ENCODE measurements around the gene SPDYE2. TPM values are rescaled to one million over a fixed set of nuclear protein-coding genes. Genes with fewer than 3 reads are reported as not detected.
A peak's percentile ranks its signal among the peaks of the same experiment; 100 is the strongest.
"Not testable (repeated sequence)": the region's sequence is repeated elsewhere in the genome, so short reads cannot be mapped to it uniquely, and the experiment has no call there.

Gene SPDYE2
- under 1 TPM; 0.23 to 0.34 TPM for total RNA-seq
- polyA plus RNA-seq: under 1 TPM in 1 of 2 donors, not detected in 1; 0.14 TPM
- long read RNA-seq, donor 1: 0 reads
- long read RNA-seq, donor 2: 0 reads
- long read RNA-seq, donor 3: 0 reads
- long read RNA-seq, donor 4: 0 reads
- long read RNA-seq, donor 5, partial matches to known transcripts: 34 of 34 reads
- long read RNA-seq, donor 5, other reads (novel, unspliced or antisense): 0 of 34 reads

GRCh38 chr7:102550808-102551422 lies at the start of gene SPDYE2:
Gene SPDYE2 (plus strand): TSS chr7:102551226. CDS start chr7:102553256, 2,030 bp downstream.
- H3K4me1 ChIP-seq (ENCODE audit: control insufficient read depth in 5 of 5, insufficient read depth in 5 of 5, low read length in 5 of 5); DNase-seq; H3K4me3 ChIP-seq; H3K27ac ChIP-seq (ENCODE audit: low read depth in 1 of 2, low read length in 1 of 2); H3K36me3 ChIP-seq (ENCODE audit: control insufficient read depth in 4 of 4, insufficient read depth in 4 of 4, low read length in 4 of 4); H3K9me3 ChIP-seq (ENCODE audit: control insufficient read depth in 4 of 4, insufficient read depth in 3 of 4, low read length in 3 of 4); H3K27me3 ChIP-seq (ENCODE audit: control insufficient read depth in 3 of 3, insufficient read depth in 3 of 3, low read length in 2 of 3); ATAC-seq (ENCODE audit: insufficient read depth, low FRiP score); H3K9ac ChIP-seq (ENCODE audit: insufficient read depth in 1 of 2, low read length in 2 of 2): not testable (repeated sequence)
- WGBS, 2 donors: no CpG with 5 or more reads among the region's 6 CpGs

GRCh38 chr7:102503141-102503540 lies 47.9 kb upstream of the SPDYE2 start:
- WGBS, 2 donors: no CpG with 5 or more reads among the region's 12 CpGs
- DNase-seq; H3K9ac ChIP-seq (ENCODE audit: insufficient read depth in 1 of 2, low read length in 2 of 2); H3K36me3 ChIP-seq (ENCODE audit: control insufficient read depth in 4 of 4, insufficient read depth in 4 of 4, low read length in 4 of 4); H3K4me1 ChIP-seq (ENCODE audit: control insufficient read depth in 5 of 5, insufficient read depth in 5 of 5, low read length in 5 of 5); ATAC-seq (ENCODE audit: insufficient read depth, low FRiP score); H3K27ac ChIP-seq (ENCODE audit: low read depth in 1 of 2, low read length in 1 of 2); H3K4me3 ChIP-seq; H3K27me3 ChIP-seq (ENCODE audit: control insufficient read depth in 3 of 3, insufficient read depth in 3 of 3, low read length in 2 of 3); H3K9me3 ChIP-seq (ENCODE audit: control insufficient read depth in 4 of 4, insufficient read depth in 3 of 4, low read length in 3 of 4): not testable (repeated sequence)

GRCh38 chr7:102505298-102506185 lies 45.5 kb upstream of the SPDYE2 start:
- not testable (repeated sequence) for H3K4me3 ChIP-seq; H3K27me3 ChIP-seq (ENCODE audit: control insufficient read depth in 3 of 3, insufficient read depth in 3 of 3, low read length in 2 of 3); H3K36me3 ChIP-seq (ENCODE audit: control insufficient read depth in 4 of 4, insufficient read depth in 4 of 4, low read length in 4 of 4); H3K9me3 ChIP-seq (ENCODE audit: control insufficient read depth in 4 of 4, insufficient read depth in 3 of 4, low read length in 3 of 4); H3K27ac ChIP-seq (ENCODE audit: low read depth in 1 of 2, low read length in 1 of 2); H3K9ac ChIP-seq (ENCODE audit: insufficient read depth in 1 of 2, low read length in 2 of 2); ATAC-seq (ENCODE audit: insufficient read depth, low FRiP score); DNase-seq; H3K4me1 ChIP-seq (ENCODE audit: control insufficient read depth in 5 of 5, insufficient read depth in 5 of 5, low read length in 5 of 5)
- WGBS, 2 donors: 88 to 92% methylated on average over 5 of the region's 24 CpGs

- not testable (repeated sequence) for H3K36me3 ChIP-seq (ENCODE audit: control insufficient read depth in 4 of 4, insufficient read depth in 4 of 4, low read length in 4 of 4); H3K9ac ChIP-seq (ENCODE audit: insufficient read depth in 1 of 2, low read length in 2 of 2); ATAC-seq (ENCODE audit: insufficient read depth, low FRiP score); H3K4me3 ChIP-seq; H3K9me3 ChIP-seq (ENCODE audit: control insufficient read depth in 4 of 4, insufficient read depth in 3 of 4, low read length in 3 of 4); H3K4me1 ChIP-seq (ENCODE audit: control insufficient read depth in 5 of 5, insufficient read depth in 5 of 5, low read length in 5 of 5); DNase-seq; H3K27ac ChIP-seq (ENCODE audit: low read depth in 1 of 2, low read length in 1 of 2); H3K27me3 ChIP-seq (ENCODE audit: control insufficient read depth in 3 of 3, insufficient read depth in 3 of 3, low read length in 2 of 3)
- WGBS, 2 donors: 58 to 79% methylated on average over 2 of the region's 8 CpGs
Observed at GRCh38 chr7:102507410-102508088, 43.5 kb upstream of the SPDYE2 start.

GRCh38 chr7:102510575-102510974 lies 40.5 kb upstream of the SPDYE2 start:
- DNase-seq; H3K27me3 ChIP-seq (ENCODE audit: control insufficient read depth in 3 of 3, insufficient read depth in 3 of 3, low read length in 2 of 3); H3K9me3 ChIP-seq (ENCODE audit: control insufficient read depth in 4 of 4, insufficient read depth in 3 of 4, low read length in 3 of 4); H3K4me1 ChIP-seq (ENCODE audit: control insufficient read depth in 5 of 5, insufficient read depth in 5 of 5, low read length in 5 of 5); H3K27ac ChIP-seq (ENCODE audit: low read depth in 1 of 2, low read length in 1 of 2); H3K36me3 ChIP-seq (ENCODE audit: control insufficient read depth in 4 of 4, insufficient read depth in 4 of 4, low read length in 4 of 4); H3K9ac ChIP-seq (ENCODE audit: insufficient read depth in 1 of 2, low read length in 2 of 2); H3K4me3 ChIP-seq; ATAC-seq (ENCODE audit: insufficient read depth, low FRiP score): not testable (repeated sequence)
- WGBS, 2 donors: 70 to 77% methylated on average over 4 to 5 of the region's 8 CpGs

GRCh38 chr7:102511860-102512522 lies 39.0 kb upstream of the SPDYE2 start:
- ATAC-seq (ENCODE audit: insufficient read depth, low FRiP score): peak; percentile 48
- not testable (repeated sequence) for H3K9ac ChIP-seq (ENCODE audit: insufficient read depth in 1 of 2, low read length in 2 of 2); H3K36me3 ChIP-seq (ENCODE audit: control insufficient read depth in 4 of 4, insufficient read depth in 4 of 4, low read length in 4 of 4); H3K4me1 ChIP-seq (ENCODE audit: control insufficient read depth in 5 of 5, insufficient read depth in 5 of 5, low read length in 5 of 5); DNase-seq; H3K9me3 ChIP-seq (ENCODE audit: control insufficient read depth in 4 of 4, insufficient read depth in 3 of 4, low read length in 3 of 4); H3K4me3 ChIP-seq; H3K27ac ChIP-seq (ENCODE audit: low read depth in 1 of 2, low read length in 1 of 2); H3K27me3 ChIP-seq (ENCODE audit: control insufficient read depth in 3 of 3, insufficient read depth in 3 of 3, low read length in 2 of 3)
- WGBS, 2 donors: no CpG with 5 or more reads among the region's 30 CpGs

- not testable (repeated sequence) for H3K27me3 ChIP-seq (ENCODE audit: control insufficient read depth in 3 of 3, insufficient read depth in 3 of 3, low read length in 2 of 3); ATAC-seq (ENCODE audit: insufficient read depth, low FRiP score); H3K9ac ChIP-seq (ENCODE audit: insufficient read depth in 1 of 2, low read length in 2 of 2); H3K4me1 ChIP-seq (ENCODE audit: control insufficient read depth in 5 of 5, insufficient read depth in 5 of 5, low read length in 5 of 5); H3K36me3 ChIP-seq (ENCODE audit: control insufficient read depth in 4 of 4, insufficient read depth in 4 of 4, low read length in 4 of 4); H3K4me3 ChIP-seq; H3K9me3 ChIP-seq (ENCODE audit: control insufficient read depth in 4 of 4, insufficient read depth in 3 of 4, low read length in 3 of 4)
- peak; percentile 79 to 94 (median 85) for DNase-seq
- WGBS, 2 donors: 11 to 17% methylated on average over 4 to 5 of the region's 5 CpGs
- H3K27ac ChIP-seq (ENCODE audit: low read depth in 1 of 2, low read length in 1 of 2): peak overlapping the region in 1 of 2 donors; percentile 91
Observed at GRCh38 chr7:102512642-102513221, 38.3 kb upstream of the SPDYE2 start.
